H7 (cell line): ENCODE data around the gene VANGL1. TPM values are rescaled to one million over a fixed set of nuclear protein-coding genes. Genes with fewer than 3 reads are reported as not detected.

Experiments used
- DNase-seq: peaks from one replicate; pipeline ENCODE4 v3.0.0; 2012
- H3K27me3 ChIP-seq: 2 replicates; pipeline ENCODE4 v1.6.0; 2011; ENCODE audit warnings: mild to moderate bottlenecking, low read length; ENCODE audit not compliant: control insufficient read depth, insufficient read depth
- H3K36me3 ChIP-seq: replicated peaks from 2 replicates; pipeline ENCODE4 v1.5.1; 2011; ENCODE audit warnings: low read length; ENCODE audit not compliant: control insufficient read depth, insufficient read depth
- H3K4me3 ChIP-seq: 2 replicates; pipeline ENCODE4 v1.5.1; 2011; ENCODE audit warnings: low read depth, mild to moderate bottlenecking, control low read depth, low read length, moderate library complexity; ENCODE audit not compliant: insufficient read depth
- total RNA-seq: library from RNA; depleted of rRNA; stranded (reverse); fragments of >200 nt; shearing (Covaris generic); gene quantifications from 2 replicates; pipeline ENCODE4 v1.2.3, GENCODE V29; 2014; rRNA removed

Gene VANGL1
- total RNA-seq, 1 experiment from 2014 or later = 37.1 TPM

DNA sequence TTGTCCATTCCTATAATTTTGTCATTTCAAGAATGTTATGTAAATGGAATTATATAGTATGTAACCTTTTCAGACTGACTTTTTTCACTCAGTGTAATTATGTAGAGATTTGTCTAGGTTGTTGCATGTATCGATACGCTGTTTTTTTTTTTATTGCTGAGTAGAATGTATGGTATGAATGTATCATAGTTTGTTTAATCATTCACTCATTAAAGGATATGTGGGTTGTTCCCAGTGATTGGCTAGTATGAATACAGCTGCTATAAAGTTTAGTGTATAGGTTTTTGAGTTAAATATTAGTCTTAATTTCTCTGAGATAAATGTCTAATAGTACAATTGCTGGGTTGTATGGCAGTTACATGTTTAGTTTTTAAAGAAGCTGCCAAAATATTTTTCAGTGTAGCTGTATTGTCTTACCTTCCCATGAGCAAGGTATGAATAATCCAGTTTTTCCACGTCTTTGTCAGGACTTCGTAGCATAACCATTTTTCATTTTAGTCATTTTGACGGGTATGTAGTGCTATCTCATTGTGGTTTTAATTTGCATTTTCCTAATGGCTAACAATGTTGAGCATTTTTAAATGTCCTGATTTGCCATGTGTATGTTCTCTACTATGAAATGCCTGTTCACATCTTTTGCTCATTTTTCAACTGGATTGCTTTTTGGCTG is 104.4 kb downstream of the VANGL1 start:
- DNase-seq = no peak
- no peaks in the 10 kb centered on the region for H3K36me3 ChIP-seq
- H3K4me3 ChIP-seq = no peak overlapping the region
- no peaks in the 10 kb centered on the region for H3K27me3 ChIP-seq

Other genes starting within 250 kb of the VANGL1 start
- gene CASQ2, start 126.7 kb downstream of the VANGL1 start, total RNA-seq = 0.03 TPM in 1 of 2 replicates, not detected in the other
- 0.73 and 0.81 TPM in 2 replicates for gene NHLH2, start 199.2 kb downstream of the VANGL1 start, total RNA-seq